Measurements from ENCODE around the gene TRIM49D2. TPM values are rescaled to one million over a fixed set of nuclear protein-coding genes. Genes with fewer than 3 reads are reported as not detected.
"Not testable (repeated sequence)": the region's sequence is repeated elsewhere in the genome, so short reads cannot be mapped to it uniquely, and the experiment has no call there.

TRIM49D2 gene, protein sequence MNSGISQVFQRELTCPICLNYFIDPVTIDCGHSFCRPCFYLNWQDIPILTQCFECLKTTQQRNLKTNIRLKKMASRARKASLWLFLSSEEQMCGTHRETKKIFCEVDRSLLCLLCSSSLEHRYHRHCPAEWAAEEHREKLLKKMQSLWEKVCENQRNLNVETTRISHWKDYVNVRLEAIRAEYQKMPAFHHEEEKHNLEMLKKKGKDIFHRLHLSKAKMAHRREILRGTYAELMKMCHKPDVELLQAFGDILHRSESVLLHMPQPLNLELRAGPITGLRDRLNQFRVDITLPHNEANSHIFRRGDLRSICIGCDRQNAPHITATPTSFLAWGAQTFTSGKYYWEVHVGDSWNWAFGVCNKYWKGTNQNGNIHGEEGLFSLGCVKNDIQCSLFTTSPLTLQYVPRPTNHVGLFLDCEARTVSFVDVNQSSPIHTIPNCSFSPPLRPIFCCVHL
- polyA plus RNA-seq (2013, experiment 1 of 2): not detected
- polyA plus RNA-seq (2013, experiment 2 of 2): not detected

DNA sequence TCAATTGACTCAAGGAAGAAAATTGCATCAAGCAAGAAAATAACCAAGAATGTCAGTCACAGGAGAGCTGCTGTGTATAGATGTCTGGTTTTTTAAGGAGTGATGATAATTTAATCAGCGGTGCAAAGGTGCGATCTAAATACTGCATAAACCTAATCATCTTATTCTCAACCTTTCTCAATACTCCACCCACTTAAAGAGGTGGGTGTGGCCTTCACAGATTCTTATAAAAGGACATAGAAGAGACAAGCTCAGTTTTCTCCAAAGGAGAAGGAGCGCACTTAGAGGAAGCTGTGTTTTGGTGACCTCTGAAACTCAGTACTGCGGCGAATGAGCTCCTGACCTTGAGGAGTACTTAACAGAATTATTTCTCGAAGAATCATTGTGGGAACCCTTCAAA is at the start of gene TRIM49D2:
TSS of gene TRIM49D2 (plus strand) at position 301 of the 400 bp plus-strand sequence. CDS start 2,698 bp downstream, outside the sequence.
- not testable (repeated sequence) for H3K9me3 ChIP-seq (ENCODE audit: insufficient read depth, low read depth, low read length); H3K4me3 ChIP-seq (ENCODE audit: low read length); H3K4me1 ChIP-seq (ENCODE audit: insufficient read depth, low read length); H3K36me3 ChIP-seq (ENCODE audit: insufficient read depth, low read length); H3K27ac ChIP-seq (ENCODE audit: low read depth, low read length); H3K9ac ChIP-seq (ENCODE audit: low read depth, low read length); H3K27me3 ChIP-seq (ENCODE audit: insufficient read depth, low read length)
- no CpG with 5 or more reads among the region's 6 CpGs for WGBS

DNA sequence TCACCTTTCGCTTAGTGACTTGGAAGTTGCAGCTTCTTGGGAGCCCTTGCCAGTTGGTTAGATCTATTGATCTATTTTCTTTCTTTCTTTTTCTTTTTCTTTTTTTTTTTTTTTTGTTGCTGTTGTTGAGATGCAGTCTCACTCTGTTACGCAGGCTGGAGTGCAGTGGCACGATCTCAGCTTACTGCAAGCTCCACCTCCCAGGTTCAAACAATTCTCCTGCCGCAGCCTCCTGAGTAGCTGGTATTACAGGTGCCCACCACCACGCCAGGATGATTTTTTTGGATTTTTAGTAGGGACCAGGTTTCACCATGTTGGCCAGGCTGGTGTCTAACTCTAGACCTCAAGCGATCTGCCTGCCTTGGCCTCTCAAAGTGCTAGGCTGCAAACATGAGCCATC is 46.4 kb upstream of the TRIM49D2 start:
- not testable (repeated sequence) for H3K4me1 ChIP-seq (ENCODE audit: insufficient read depth, low read length); H3K9ac ChIP-seq (ENCODE audit: low read depth, low read length); H3K4me3 ChIP-seq (ENCODE audit: low read length); H3K27me3 ChIP-seq (ENCODE audit: insufficient read depth, low read length); H3K27ac ChIP-seq (ENCODE audit: low read depth, low read length); H3K9me3 ChIP-seq (ENCODE audit: insufficient read depth, low read depth, low read length); H3K36me3 ChIP-seq (ENCODE audit: insufficient read depth, low read length)
- WGBS: no CpG with 5 or more reads among the region's 6 CpGs

DNA sequence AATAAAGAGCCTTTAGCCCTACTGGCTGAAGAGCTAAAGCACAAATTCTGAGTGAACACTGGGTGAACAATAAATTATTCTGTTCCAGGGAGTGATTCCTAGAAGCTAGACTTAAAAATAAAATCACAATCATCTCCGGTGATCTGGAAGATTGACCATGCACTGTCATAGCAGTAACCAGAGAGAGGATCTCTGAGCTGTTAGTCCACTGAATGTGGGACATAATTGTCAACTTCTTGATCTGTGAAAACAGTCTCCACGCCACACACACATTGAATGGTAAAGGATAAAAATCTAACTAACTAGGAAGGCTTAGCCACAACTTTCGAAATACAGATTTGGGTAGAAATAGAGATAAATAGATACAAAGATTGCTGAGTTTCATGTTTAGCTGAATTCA is 30.6 kb upstream of the TRIM49D2 start:
- not testable (repeated sequence) for H3K9me3 ChIP-seq (ENCODE audit: insufficient read depth, low read depth, low read length); H3K9ac ChIP-seq (ENCODE audit: low read depth, low read length); H3K36me3 ChIP-seq (ENCODE audit: insufficient read depth, low read length); H3K27me3 ChIP-seq (ENCODE audit: insufficient read depth, low read length); H3K4me3 ChIP-seq (ENCODE audit: low read length); H3K27ac ChIP-seq (ENCODE audit: low read depth, low read length); H3K4me1 ChIP-seq (ENCODE audit: insufficient read depth, low read length)
- no CpG with 5 or more reads among the region's 3 CpGs for WGBS

DNA sequence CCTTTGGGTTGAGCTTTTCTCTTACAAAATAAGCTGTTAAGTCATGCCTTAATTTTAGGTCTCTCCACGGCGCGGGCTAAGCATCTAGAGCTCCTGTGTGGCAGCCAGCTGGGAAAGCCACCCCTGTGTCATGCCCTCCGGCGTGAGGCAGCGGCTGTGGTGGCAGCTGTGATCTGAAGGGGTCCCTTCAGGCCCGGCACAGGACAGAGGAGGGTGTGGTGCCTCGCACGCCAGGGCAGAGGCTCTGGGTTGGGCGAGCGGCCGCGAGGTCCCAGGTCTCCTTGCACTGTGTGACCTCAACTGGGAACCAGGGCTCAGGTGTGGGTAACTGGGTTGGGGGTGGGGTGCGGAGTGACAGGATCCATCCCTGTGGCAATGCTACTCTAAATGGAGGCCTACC is 23.1 kb upstream of the TRIM49D2 start:
- not testable (repeated sequence) for H3K36me3 ChIP-seq (ENCODE audit: insufficient read depth, low read length); H3K27ac ChIP-seq (ENCODE audit: low read depth, low read length); H3K4me3 ChIP-seq (ENCODE audit: low read length); H3K4me1 ChIP-seq (ENCODE audit: insufficient read depth, low read length); H3K9ac ChIP-seq (ENCODE audit: low read depth, low read length); H3K27me3 ChIP-seq (ENCODE audit: insufficient read depth, low read length); H3K9me3 ChIP-seq (ENCODE audit: insufficient read depth, low read depth, low read length)
- 87% methylated on average over 3 of the region's 14 CpGs for WGBS

DNA sequence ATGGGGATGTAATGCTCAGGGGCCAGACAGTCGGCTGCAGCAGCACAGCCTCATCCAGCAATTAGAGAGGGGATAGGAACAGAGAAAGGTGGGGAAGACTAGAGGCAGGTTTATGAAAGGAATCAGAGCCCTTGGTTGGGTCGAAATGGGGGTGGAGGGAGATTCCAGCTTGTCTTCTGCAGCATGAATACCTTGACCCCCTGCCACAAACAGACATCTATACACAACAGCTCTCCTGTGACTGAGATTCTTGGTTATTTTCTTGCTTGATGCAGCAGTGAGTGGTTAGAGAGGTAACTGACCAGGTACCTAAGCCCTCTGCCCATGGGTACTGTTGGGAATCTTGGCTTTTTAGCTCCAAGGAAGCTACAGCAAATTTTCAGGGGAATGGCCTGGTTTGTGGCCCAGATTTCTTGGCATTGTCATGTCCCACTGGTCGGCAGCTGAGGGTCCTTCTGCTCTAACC is 1.6 kb upstream of the TRIM49D2 start, which contains the start of gene TRIM49D1:
TSS of gene TRIM49D1 (minus strand) at position 51 of the 466 bp plus-strand sequence. CDS start 4,535 bp downstream, outside the sequence.
- H3K27ac ChIP-seq (ENCODE audit: low read depth, low read length): no peak within 1 kb of the TSS
- no peaks in the 10 kb centered on the region for H3K36me3 ChIP-seq (ENCODE audit: insufficient read depth, low read length)
- H3K27me3 ChIP-seq (ENCODE audit: insufficient read depth, low read length): no peaks in the 10 kb centered on the region
- no peak within 1 kb of the TSS for H3K9ac ChIP-seq (ENCODE audit: low read depth, low read length)
- H3K4me1 ChIP-seq (ENCODE audit: insufficient read depth, low read length): no peaks in the 10 kb centered on the region
- 96% methylated on average over 1 of the region's 3 CpGs for WGBS
- no peaks in the 10 kb centered on the region for H3K9me3 ChIP-seq (ENCODE audit: insufficient read depth, low read depth, low read length)
- no peak within 1 kb of the TSS for H3K4me3 ChIP-seq (ENCODE audit: low read length)

DNA sequence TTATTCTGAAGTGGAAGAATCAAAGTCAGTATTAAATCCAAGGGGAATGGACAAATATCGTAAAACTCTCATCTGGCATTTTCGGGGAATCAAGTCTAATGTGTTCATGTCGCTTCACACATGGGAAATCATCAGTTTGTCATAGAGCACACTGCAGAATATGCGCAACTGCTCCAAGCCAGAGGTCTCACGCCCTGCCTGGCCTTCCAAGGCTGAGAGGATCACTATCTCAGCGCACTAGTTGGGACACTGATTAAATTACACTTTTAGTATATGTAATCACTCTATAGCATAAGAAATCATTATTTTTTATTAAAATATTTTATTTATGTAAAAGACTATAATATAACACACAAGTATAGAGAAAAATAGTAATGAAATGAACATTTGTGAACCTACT is 37.0 kb downstream of the TRIM49D2 start:
- H3K4me1 ChIP-seq (ENCODE audit: insufficient read depth, low read length); H3K9ac ChIP-seq (ENCODE audit: low read depth, low read length); H3K9me3 ChIP-seq (ENCODE audit: insufficient read depth, low read depth, low read length); H3K27me3 ChIP-seq (ENCODE audit: insufficient read depth, low read length); H3K4me3 ChIP-seq (ENCODE audit: low read length); H3K36me3 ChIP-seq (ENCODE audit: insufficient read depth, low read length); H3K27ac ChIP-seq (ENCODE audit: low read depth, low read length): not testable (repeated sequence)
- no CpG with 5 or more reads among the region's 6 CpGs for WGBS

DNA sequence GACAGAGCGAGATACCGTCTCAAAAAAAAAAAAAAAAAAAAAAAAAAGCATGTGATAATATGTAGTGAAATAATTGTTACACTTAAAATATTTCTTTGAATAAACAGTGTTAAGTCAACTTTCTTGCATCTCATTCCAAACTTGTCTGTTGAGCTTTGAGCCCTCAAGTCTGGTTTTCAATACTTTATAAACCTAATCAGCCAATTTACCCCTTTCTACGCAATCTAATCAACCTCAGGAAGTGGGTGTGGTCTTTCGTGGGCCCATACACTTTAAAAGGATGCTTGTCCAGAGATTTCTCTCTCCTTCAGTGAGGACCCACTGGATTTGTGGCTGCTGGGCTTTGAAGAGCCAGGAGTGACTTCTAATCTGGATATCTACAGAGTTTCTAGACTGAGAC is 41.9 kb downstream of the TRIM49D2 start, which contains the start of gene TRIM64:
TSS of gene TRIM64 (plus strand) at position 301 of the 400 bp plus-strand sequence. CDS start 2,467 bp downstream, outside the sequence.
- not testable (repeated sequence) for H3K27me3 ChIP-seq (ENCODE audit: insufficient read depth, low read length); H3K4me1 ChIP-seq (ENCODE audit: insufficient read depth, low read length); H3K27ac ChIP-seq (ENCODE audit: low read depth, low read length); H3K36me3 ChIP-seq (ENCODE audit: insufficient read depth, low read length); H3K9me3 ChIP-seq (ENCODE audit: insufficient read depth, low read depth, low read length); H3K9ac ChIP-seq (ENCODE audit: low read depth, low read length); H3K4me3 ChIP-seq (ENCODE audit: low read length)
- WGBS: no CpG with 5 or more reads among the region's 4 CpGs
